ENCODE data around the gene HSPA12A.

DNA sequence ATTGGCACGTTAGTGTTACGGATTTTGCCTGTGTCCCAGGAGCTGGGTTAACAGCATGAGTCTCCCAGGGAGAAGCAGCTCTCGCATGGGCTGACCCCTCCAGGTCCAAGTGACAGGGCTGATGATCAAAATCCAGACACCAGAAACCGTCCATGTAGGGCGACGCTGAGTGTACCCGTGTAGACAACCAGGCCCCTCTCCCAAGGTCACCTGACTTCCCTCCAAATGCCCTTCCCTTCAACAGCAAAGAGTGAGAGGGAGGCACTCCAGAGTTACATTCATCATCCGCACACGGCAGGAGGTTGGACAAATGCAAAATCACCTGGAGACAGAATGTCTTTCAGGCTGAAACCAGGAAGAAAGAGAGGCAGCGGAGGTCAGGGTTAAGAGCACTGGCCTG, 14.9 kb upstream of the HSPA12A start:
- TF ChIP-seq, protein P1, sequence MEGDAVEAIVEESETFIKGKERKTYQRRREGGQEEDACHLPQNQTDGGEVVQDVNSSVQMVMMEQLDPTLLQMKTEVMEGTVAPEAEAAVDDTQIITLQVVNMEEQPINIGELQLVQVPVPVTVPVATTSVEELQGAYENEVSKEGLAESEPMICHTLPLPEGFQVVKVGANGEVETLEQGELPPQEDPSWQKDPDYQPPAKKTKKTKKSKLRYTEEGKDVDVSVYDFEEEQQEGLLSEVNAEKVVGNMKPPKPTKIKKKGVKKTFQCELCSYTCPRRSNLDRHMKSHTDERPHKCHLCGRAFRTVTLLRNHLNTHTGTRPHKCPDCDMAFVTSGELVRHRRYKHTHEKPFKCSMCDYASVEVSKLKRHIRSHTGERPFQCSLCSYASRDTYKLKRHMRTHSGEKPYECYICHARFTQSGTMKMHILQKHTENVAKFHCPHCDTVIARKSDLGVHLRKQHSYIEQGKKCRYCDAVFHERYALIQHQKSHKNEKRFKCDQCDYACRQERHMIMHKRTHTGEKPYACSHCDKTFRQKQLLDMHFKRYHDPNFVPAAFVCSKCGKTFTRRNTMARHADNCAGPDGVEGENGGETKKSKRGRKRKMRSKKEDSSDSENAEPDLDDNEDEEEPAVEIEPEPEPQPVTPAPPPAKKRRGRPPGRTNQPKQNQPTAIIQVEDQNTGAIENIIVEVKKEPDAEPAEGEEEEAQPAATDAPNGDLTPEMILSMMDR (IDR thresholded peaks at IDR 0.05; ENCODE audit: low read depth, low read length, poor library complexity, severe bottlenecking), result no peak
- TF ChIP-seq EZH2phosphoT487 (IDR thresholded peaks at IDR 0.05; ENCODE audit: borderline replicate concordance, low read length), result no peak

All from DOHH2 (cell line).